IMR-90 (cell line): ENCODE results near the gene CCDC167. TPM values are rescaled to one million over a fixed set of nuclear protein-coding genes. Genes with fewer than 3 reads are reported as not detected.

Source experiments
- ATAC-seq: fragments of 200-7000 bp; cut with Tn5 transposase; 2 replicates; pipeline ENCODE4 v1.9.1; 2020; ENCODE audit warnings: low read depth, mild to moderate bottlenecking, moderate library complexity
- BruUV-seq: library from RNA; stranded (reverse); fragments of 400-500 nt; replicated peaks from 2 replicates; lab custom pipeline; 2021; lab: Mats Ljungman, UMichigan
- CTCF ChIA-PET: fragments of 300-600 bp; formaldehyde crosslinking; extraction: SDS; loops from one replicate; lab custom pipeline; 2021; ENCODE audit warnings: antibody characterized with exemption; lab: Yijun Ruan, JAX
- POLR2A ChIA-PET: fragments of 300-600 bp; sonication (Branson Sonifier 250); formaldehyde crosslinking; loops from one replicate; lab custom pipeline; 2022; ENCODE audit warnings: antibody characterized with exemption; ENCODE audit not compliant: unreplicated experiment; lab: Charles Lee
- DNase-seq: peaks from one replicate; pipeline ENCODE4 v3.0.0; 2013
- H2AFZ ChIP-seq: replicated peaks from 2 replicates; pipeline ENCODE3; 2013; ENCODE audit warnings: low read length, mild to moderate bottlenecking; ENCODE audit not compliant: poor library complexity
- H2AK5ac ChIP-seq: 2 replicates; pipeline ENCODE4 v1.6.1; 2013; ENCODE audit warnings: low read depth, low read length, inconsistent platforms
- H2AK9ac ChIP-seq: replicated peaks from 2 replicates; pipeline ENCODE3; 2013; ENCODE audit warnings: mild to moderate bottlenecking, low read depth, low read length, moderate library complexity; ENCODE audit not compliant: poor library complexity
- H2BK120ac ChIP-seq: 2 replicates; pipeline ENCODE4 v1.6.1; 2013; ENCODE audit warnings: low read depth, low read length, inconsistent platforms
- H2BK15ac ChIP-seq: 3 replicates; pipeline ENCODE4 v1.6.1; 2013; ENCODE audit warnings: low read depth, low read length, inconsistent platforms
- H2BK20ac ChIP-seq: 2 replicates; pipeline ENCODE4 v1.6.1; 2013; ENCODE audit warnings: low read depth, mild to moderate bottlenecking, inconsistent platforms, low read length, moderate library complexity
- H2BK5ac ChIP-seq: 2 replicates; pipeline ENCODE4 v1.6.1; 2013; ENCODE audit warnings: mild to moderate bottlenecking, low read depth, low read length, inconsistent platforms; ENCODE audit not compliant: poor library complexity, severe bottlenecking
- H3K14ac ChIP-seq: replicated peaks from 2 replicates; pipeline ENCODE4 v1.6.1; 2013; ENCODE audit warnings: low read depth, low read length, inconsistent platforms
- H3K18ac ChIP-seq: 2 replicates; pipeline ENCODE4 v1.6.1; 2013; ENCODE audit warnings: low read depth, low read length, control low read depth
- H3K23ac ChIP-seq: 2 replicates; pipeline ENCODE4 v1.6.1; 2013; ENCODE audit warnings: low read depth, low read length, inconsistent platforms
- H3K27ac ChIP-seq: 2 replicates; pipeline ENCODE4 v1.5.1; 2013; ENCODE audit warnings: mild to moderate bottlenecking, control low read depth, low read length; ENCODE audit not compliant: insufficient read depth
- H3K27me3 ChIP-seq: 2 replicates; pipeline ENCODE4 v1.6.1; 2013; ENCODE audit warnings: low read length; ENCODE audit not compliant: control insufficient read depth, insufficient read depth
- H3K36me3 ChIP-seq: 2 replicates; pipeline ENCODE4 v1.6.1; 2013; ENCODE audit warnings: low read length, mixed read lengths; ENCODE audit not compliant: control insufficient read depth, insufficient read depth
- H3K4ac ChIP-seq: 2 replicates; pipeline ENCODE4 v1.6.1; 2013; ENCODE audit warnings: low read depth, low read length, inconsistent platforms
- H3K4me1 ChIP-seq: 2 replicates; pipeline ENCODE4 v1.6.1; 2013; ENCODE audit warnings: low read length, mixed read lengths; ENCODE audit not compliant: control insufficient read depth, insufficient read depth
- H3K4me2 ChIP-seq: 2 replicates; pipeline ENCODE4 v1.6.1; 2013; ENCODE audit warnings: low read depth, mild to moderate bottlenecking, control low read depth, low read length, moderate library complexity
- H3K4me3 ChIP-seq: 2 replicates; pipeline ENCODE4 v1.5.1; 2013; ENCODE audit warnings: low read depth, mild to moderate bottlenecking, control low read depth, low read length, moderate library complexity; ENCODE audit not compliant: insufficient read depth
- H3K56ac ChIP-seq: 2 replicates; pipeline ENCODE4 v1.6.1; 2013; ENCODE audit warnings: low read length, inconsistent platforms; ENCODE audit not compliant: insufficient read depth; ENCODE audit errors: extremely low read depth
- H3K79me1 ChIP-seq, 2 experiments: 2 replicates each; pipeline ENCODE4 v1.6.1; 2013; ENCODE audit warnings: low read length in 2 of 2, inconsistent platforms in 1 of 2, low read depth in 1 of 2
- H3K9ac ChIP-seq: 2 replicates; pipeline ENCODE4 v1.6.1; 2013; ENCODE audit warnings: low read depth, low read length, control low read depth
- H3K9me1 ChIP-seq: 2 replicates; pipeline ENCODE4 v1.6.1; 2013; ENCODE audit warnings: low read length, inconsistent platforms; ENCODE audit not compliant: insufficient read depth
- H3K9me3 ChIP-seq: 2 replicates; pipeline ENCODE4 v1.6.1; 2013; ENCODE audit warnings: low read length; ENCODE audit not compliant: control insufficient read depth, insufficient read depth
- H4K20me1 ChIP-seq: 2 replicates; pipeline ENCODE4 v1.6.1; 2013; ENCODE audit warnings: low read length, inconsistent platforms; ENCODE audit not compliant: insufficient read depth
- H4K5ac ChIP-seq: 2 replicates; pipeline ENCODE4 v1.6.1; 2013; ENCODE audit warnings: mild to moderate bottlenecking, low read depth, low read length, control low read depth
- H4K8ac ChIP-seq, 2 experiments: 2 replicates each; pipeline ENCODE4 v1.6.1; 2013; ENCODE audit warnings: low read depth in 2 of 2, low read length in 2 of 2, control low read depth in 1 of 2, inconsistent platforms in 1 of 2
- H4K91ac ChIP-seq: 2 replicates; pipeline ENCODE4 v1.6.1; 2013; ENCODE audit warnings: low read depth, low read length, inconsistent platforms; ENCODE audit not compliant: insufficient read depth
- CHD1 ChIP-seq: IDR thresholded peaks from 2 replicates; pipeline ENCODE4 v1.6.1; 2012; ENCODE audit warnings: low read depth, low read length, improper control_type of control experiment
- CTCF ChIP-seq: conservative IDR thresholded peaks from 2 replicates; pipeline ENCODE4 v1.5.1; 2012; ENCODE audit warnings: mild to moderate bottlenecking, low read depth, low read length, improper control_type of control experiment
- ELK1 ChIP-seq: fragments of 150-350 bp; IDR thresholded peaks from 2 replicates; pipeline ENCODE4 v1.6.1; 2016; ENCODE audit warnings: low read depth, mild to moderate bottlenecking, low read length, moderate library complexity, borderline replicate concordance
- FOS ChIP-seq: fragments of 150-350 bp; IDR thresholded peaks from 2 replicates; pipeline ENCODE4 v1.6.1; 2016; ENCODE audit warnings: low read depth, low read length
- MXI1 ChIP-seq: IDR thresholded peaks from 2 replicates; pipeline ENCODE4 v1.6.1; 2012; ENCODE audit warnings: low read depth, mild to moderate bottlenecking, low read length, moderate library complexity, borderline replicate concordance
- POLR2A ChIP-seq: IDR thresholded peaks from 2 replicates; pipeline ENCODE4 v1.6.1; 2012; ENCODE audit warnings: mild to moderate bottlenecking, low read depth, low read length
- RFX5 ChIP-seq: IDR thresholded peaks from 2 replicates; pipeline ENCODE4 v1.8.0; 2012; ENCODE audit warnings: low read depth, mild to moderate bottlenecking, low read length, moderate library complexity
- USF2 ChIP-seq: fragments of 150-350 bp; IDR thresholded peaks from 2 replicates; pipeline ENCODE4 v1.6.1; 2017; ENCODE audit warnings: mild to moderate bottlenecking, antibody characterized with exemption, low read length, low read depth
- WGBS, 2 experiments: methylation state at CpG; one replicate each; pipeline versions ENCODE4 v1.1.5 to v1.1.7; 2013; ENCODE audit warnings: missing lambda C conversion rate in 2 of 2; ENCODE audit not compliant: insufficient read length in 1 of 2; ENCODE audit errors: extremely low coverage in 2 of 2; 5-methylcytosine and 5-hydroxymethylcytosine counted together
- dilution Hi-C: fragments of 300-500 bp; cut with HindIII; formaldehyde crosslinking; loops from one replicate; pipeline ENCODE4 v1.14.3; 2018; ENCODE audit warnings: low sequenced_read_pairs; ENCODE audit not compliant: unreplicated experiment
- in situ Hi-C: fragments of 300-500 bp; cut with MboI; formaldehyde crosslinking; loops from 3 replicates; pipeline ENCODE4 v1.14.3; 2019; ENCODE audit warnings: low sequenced_read_pairs, inconsistent platforms, mixed read lengths
- intact Hi-C: fragments of 100-400 bp; cut with micrococcal nuclease; formaldehyde crosslinking; loops from 2 replicates; pipeline ENCODE4 v1.10.0; 2022
- polyA plus RNA-seq, 3 experiments: library from polyadenylated mRNA; depleted of rRNA; stranded (reverse); fragments of >200 nt; gene quantifications; 2 replicates each; pipeline ENCODE4 v1.2.3, GENCODE V29; 2012; ENCODE audit warnings: low replicate concordance in 1 of 3
- total RNA-seq: library from RNA; depleted of rRNA; stranded (reverse); fragments of >200 nt; gene quantifications from 2 replicates; pipeline ENCODE4 v1.2.3, GENCODE V29; 2012

CCDC167 gene
- total and polyA plus RNA-seq, 2 of the 4 experiments (the other 2 are of a cell fraction), result 35.8 to 96.8 TPM

- ATAC-seq (no peak), DNase-seq (no peak)
- in situ Hi-C loops, result no loop called here
- Histone ChIP-seq H2AFZ (no peak overlapping the region), H3K4me1 (no peaks in the 10 kb centered on the region), H3K36me3 (no peaks in the 10 kb centered on the region), H3K4me3 (no peak overlapping the region), H3K9me3 (no peaks in the 10 kb centered on the region), H3K27me3 (peaks cover 34% of the 10 kb centered on the region), H3K79me1 (peaks cover 3 to 11% of the 10 kb centered on the region in 2 experiments; a peak in 2 of 4 replicates), H2AK9ac (no peak overlapping the region), H4K8ac (no peak overlapping the region), H3K56ac (no peak overlapping the region), H4K20me1 (no peaks in the 10 kb centered on the region), H3K14ac (no peak overlapping the region), H2BK120ac (no peak overlapping the region), H3K4ac (no peak overlapping the region), H2BK15ac (no peak overlapping the region), H2AK5ac (no peak overlapping the region), H2BK20ac (no peak overlapping the region), H4K91ac (no peak overlapping the region), H3K18ac (no peak overlapping the region), H3K23ac (no peak overlapping the region; the same call in 1 of the 2 replicates), H3K9ac (no peak overlapping the region), H3K27ac (no peak overlapping the region), H3K9me1 (peaks cover 4% of the 10 kb centered on the region; the same call in 1 of the 2 replicates), H2BK5ac (no peak overlapping the region), H3K4me2 (no peak overlapping the region), H4K5ac (no peak overlapping the region)
- dilution Hi-C loops, result no loop called here
- ChIA-PET CTCF (no interaction called here), POLR2A (no interaction called here)
- no peak for TF ChIP-seq CTCF
- TF ChIP-seq MXI1, result no peak
- TF ChIP-seq RFX5, result no peak
- TF ChIP-seq POLR2A, result no peak
- TF ChIP-seq ELK1, result no peak
- TF ChIP-seq USF2, result no peak
- TF ChIP-seq CHD1, result no peak
- no peak for TF ChIP-seq FOS
- intact Hi-C loops, result no loop called here
- BruUV-seq, result no TSS peak
- no CpG with 5 or more reads among the region's 7 CpGs for WGBS, 2 experiments
These were observed 3.7 kb upstream of the CCDC167 start for GRCh38 chr6:37503309-37503965.
